ENCODE measurements around the gene NPM1.

DNA sequence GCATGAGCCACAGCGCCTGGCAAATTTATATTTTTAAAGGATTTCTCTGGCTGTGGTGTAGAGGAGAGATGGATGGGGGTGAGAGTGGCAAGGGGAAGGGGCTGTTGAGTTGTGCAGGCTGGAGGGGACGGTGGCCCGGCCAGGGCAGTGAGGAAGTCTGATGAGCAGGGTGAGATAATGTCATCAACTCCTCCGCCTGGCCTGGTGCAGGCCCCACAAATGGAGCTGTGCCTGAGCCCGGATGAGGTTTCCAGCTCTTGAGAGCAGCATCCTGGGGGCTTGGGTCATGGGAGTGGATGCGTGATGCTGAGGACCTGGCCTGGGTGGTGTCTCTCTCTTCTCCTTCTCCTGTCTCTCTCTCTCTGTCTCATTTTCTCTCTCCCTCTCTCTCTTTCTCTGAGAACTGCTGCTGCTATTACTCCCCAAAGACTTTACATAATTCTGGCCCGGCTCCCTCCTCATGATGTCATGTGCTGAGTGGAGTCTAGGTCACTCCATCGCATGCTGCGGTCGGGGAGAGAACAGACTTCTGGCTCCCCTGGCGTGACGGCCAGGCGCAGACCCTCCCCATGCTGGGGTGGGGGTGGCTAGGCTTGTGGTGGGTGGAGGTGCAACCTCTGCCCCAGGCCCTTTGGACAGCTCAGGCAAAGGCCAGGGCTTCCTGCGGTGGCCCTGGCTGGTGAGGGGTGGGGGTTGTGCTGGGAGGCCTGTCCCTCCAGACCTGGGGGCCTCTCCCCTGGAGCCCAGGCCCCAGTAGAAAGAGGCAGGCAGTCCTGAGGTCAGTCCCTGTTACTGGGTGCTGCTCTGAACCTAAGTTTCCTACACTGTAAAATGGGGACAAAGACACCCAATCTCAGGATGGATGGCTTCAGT lies 58.2 kb downstream of the NPM1 start:
- TF ChIP-seq CTCF (IDR thresholded peaks at IDR 0.05) = no peak
- TF ChIP-seq NFYB (CRISPR knock-in tag; conservative IDR thresholded peaks at IDR 0.05; ENCODE audit: low read depth) = no peak
- no peak for TF ChIP-seq ESRRA (CRISPR knock-in tag; IDR thresholded peaks at IDR 0.05; ENCODE audit: borderline replicate concordance)
- TF ChIP-seq AFF4 (CRISPR knock-in tag; IDR thresholded peaks at IDR 0.05; ENCODE audit: borderline replicate concordance) = no peak
